T-cell (primary cell): Measurements from ENCODE around the gene SLIT3. TPM values are rescaled to one million over a fixed set of nuclear protein-coding genes. Genes with fewer than 3 reads are reported as not detected.

Experiments
- ATAC-seq, 4 experiments: fragments of 200-7000 bp in 3 of 4; fragments of 150-1000 bp in 1 of 4; cut with Tn5 transposase; replicated peaks in 1 of 4; 1 replicate in 3 of 4; 2 replicates in 1 of 4; pipeline ENCODE4 v1.10.0; 2021; ENCODE audit warnings: moderate library complexity in 3 of 4, mild to moderate bottlenecking in 2 of 4, moderate number of reproducible peaks in 1 of 4
- CTCF ChIA-PET, 2 donors: fragments of 300-600 bp; sonication (Branson Sonifier 250); formaldehyde crosslinking; loops; one replicate each; lab custom pipeline; 2022; ENCODE audit warnings: antibody characterized with exemption in 2 of 2; lab: Charles Lee
- POLR2A ChIA-PET, 2 donors: fragments of 300-600 bp; sonication (Branson Sonifier 250); formaldehyde crosslinking; loops; one replicate each; lab custom pipeline; 2022; ENCODE audit warnings: antibody characterized with exemption in 2 of 2; lab: Charles Lee
- DNase-seq, 35 experiments: peaks; one replicate each; pipeline versions ENCODE4 v3.0.0 to v3.0.0-alpha.2; 2013 to 2023
- H3K27ac ChIP-seq: one replicate; pipeline ENCODE4 v1.5.1; 2013; ENCODE audit warnings: low read length
- H3K27me3 ChIP-seq, 2 experiments: replicated peaks in 1 of 2; 1 replicate in 1 of 2; 2 replicates in 1 of 2; pipeline versions ENCODE4 v1.6.1 to v1.7.0; 2013; ENCODE audit warnings: low read length in 1 of 2, mixed read lengths in 1 of 2; ENCODE audit not compliant: control insufficient read depth in 2 of 2, insufficient read depth in 2 of 2; ENCODE audit errors: extremely low read depth in 1 of 2
- H3K36me3 ChIP-seq, 2 donors: 1 replicate in 1 of 2; 2 replicates in 1 of 2; pipeline versions ENCODE4 v1.6.1 to v1.7.0; 2013; ENCODE audit warnings: low read length in 1 of 2; ENCODE audit not compliant: control insufficient read depth in 2 of 2, insufficient read depth in 1 of 2; ENCODE audit errors: extremely low read depth in 1 of 2
- H3K4me1 ChIP-seq, 2 experiments: 1 replicate in 1 of 2; 2 replicates in 1 of 2; pipeline versions ENCODE4 v1.6.1 to v1.7.0; 2013; ENCODE audit warnings: low read length in 2 of 2, mixed read lengths in 1 of 2; ENCODE audit not compliant: insufficient read depth in 2 of 2, control insufficient read depth in 1 of 2; ENCODE audit errors: extremely low read depth in 1 of 2
- H3K4me3 ChIP-seq, 2 donors: 1 replicate in 1 of 2; 2 replicates in 1 of 2; pipeline versions ENCODE4 v1.5.1 to v1.7.0; 2013; ENCODE audit warnings: mild to moderate bottlenecking in 2 of 2, low read length in 1 of 2, moderate library complexity in 1 of 2; ENCODE audit not compliant: control insufficient read depth in 1 of 2; ENCODE audit errors: extremely low read depth in 1 of 2
- H3K9me3 ChIP-seq: 2 replicates; pipeline ENCODE4 v1.7.0; 2013
- H3K27ac Mint-ChIP-seq, 2 donors: one replicate each; pipeline ENCODE4 v1.8.0; 2020 to 2021; ENCODE audit warnings: mild to moderate bottlenecking in 2 of 2, mixed read lengths in 2 of 2
- H3K27me3 Mint-ChIP-seq, 2 donors: one replicate each; pipeline ENCODE4 v1.8.0; 2021 to 2022; ENCODE audit warnings: mixed read lengths in 2 of 2
- H3K36me3 Mint-ChIP-seq: one replicate; pipeline ENCODE4 v1.8.0; 2021; ENCODE audit warnings: mixed read lengths
- H3K4me1 Mint-ChIP-seq, 3 donors: one replicate each; pipeline ENCODE4 v1.8.0; 2020 to 2022; ENCODE audit warnings: mixed read lengths in 3 of 3, mild to moderate bottlenecking in 1 of 3
- H3K4me3 Mint-ChIP-seq, 3 donors: one replicate each; pipeline ENCODE4 v1.8.0; 2020 to 2022; ENCODE audit warnings: mild to moderate bottlenecking in 3 of 3, mixed read lengths in 3 of 3, moderate library complexity in 3 of 3
- H3K9me3 Mint-ChIP-seq, 3 donors: one replicate each; pipeline ENCODE4 v1.8.0; 2020 to 2022; ENCODE audit warnings: mixed read lengths in 3 of 3
- WGBS: methylation state at CpG from one replicate; pipeline ENCODE4 v1.1.5; 2013; ENCODE audit warnings: missing lambda C conversion rate; ENCODE audit not compliant: insufficient coverage; 5-methylcytosine and 5-hydroxymethylcytosine counted together
- total RNA-seq, 35 experiments: library from RNA in 6 of 35; stranded (reverse) in 6 of 35; fragments of 120-200 nt in 1 of 35; gene quantifications; one replicate each; pipeline versions ENCODE4 v1.2.1 to v1.2.4 and lab custom pipeline; 2013 to 2026

SLIT3 gene
- total RNA-seq, 5 donors from 2014 or later (not counting 1 experiment from before 2014, with no cell fraction given): 0.13 to 0.32 (median 0.13) TPM; not detected in 2

DNA sequence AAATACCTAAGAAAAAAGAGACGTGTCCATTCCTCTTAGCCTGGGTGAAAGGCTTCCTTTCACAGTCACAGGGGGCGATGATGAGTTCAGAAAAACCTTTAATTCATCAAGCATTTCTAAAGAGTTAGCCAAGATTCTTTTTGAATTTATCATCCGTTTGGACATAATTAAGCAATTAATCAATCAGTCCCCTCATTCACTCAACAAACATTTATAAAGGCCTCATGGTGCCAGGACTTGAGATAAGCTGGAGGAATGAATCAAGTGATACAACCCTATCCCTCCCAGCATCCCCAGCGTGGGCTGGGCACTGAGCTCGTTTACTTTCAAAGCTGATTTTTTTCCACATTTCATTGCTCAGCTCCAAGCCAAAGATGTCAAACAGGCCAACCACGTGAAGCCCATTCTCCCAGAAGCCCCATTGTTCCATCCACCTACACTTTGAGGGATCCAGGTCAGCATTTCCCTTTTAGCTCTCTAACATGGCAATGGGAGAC, 140.5 kb downstream of the SLIT3 start:
- Histone ChIP-seq H3K4me3 (no peak overlapping the region), H3K9me3 (no peaks in the 10 kb centered on the region), H3K27ac (no peak overlapping the region), H3K4me1 (no peaks in the 10 kb centered on the region), H3K36me3 (no peaks in the 10 kb centered on the region), H3K27me3 (no peaks in the 10 kb centered on the region)
- ChIA-PET CTCF (no interaction called here), POLR2A (no interaction called here)
- Mint-ChIP-seq H3K27me3 (no peaks in the 10 kb centered on the region), H3K9me3 (peaks cover 0 to 30% (median 6%) of the 10 kb centered on the region in 3 donors), H3K27ac (no peak overlapping the region), H3K4me3 (no peak overlapping the region), H3K36me3 (no peaks in the 10 kb centered on the region), H3K4me1 (no peaks in the 10 kb centered on the region)
- WGBS: 100% methylated on average over 1 of the region's 6 CpGs
- DNase-seq (no peak), ATAC-seq (no peak)

DNA sequence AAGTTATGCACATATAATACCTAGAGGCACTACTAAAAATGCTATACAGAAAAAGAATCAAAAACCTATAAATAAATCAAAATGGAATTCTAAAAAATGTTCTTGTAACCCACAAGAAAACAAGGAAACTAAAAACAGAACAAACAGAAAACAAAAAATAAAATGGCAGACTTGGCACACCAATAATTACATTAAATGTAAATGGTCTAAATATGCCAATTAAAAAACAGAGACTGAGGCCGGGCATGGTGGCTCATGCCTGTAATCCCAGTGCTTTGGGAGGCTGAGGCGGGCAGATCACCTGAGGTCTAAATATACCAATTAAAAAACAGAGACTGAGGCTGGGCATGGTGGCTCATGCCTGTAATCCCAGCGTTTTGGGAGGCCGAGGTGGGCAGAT, 142.2 kb downstream of the SLIT3 start:
- POLR2A ChIA-PET: no interaction called here
- H3K4me1 Mint-ChIP-seq: no peaks in the 10 kb centered on the region
- CTCF ChIA-PET: no interaction called here
- no peak for DNase-seq
- peaks cover 0 to 30% (median 6%) of the 10 kb centered on the region in 3 donors for H3K9me3 Mint-ChIP-seq
- H3K27me3 ChIP-seq: no peaks in the 10 kb centered on the region
- no peak for ATAC-seq
- H3K4me1 ChIP-seq: no peaks in the 10 kb centered on the region
- H3K4me3 Mint-ChIP-seq: no peak overlapping the region
- H3K4me3 ChIP-seq: no peak overlapping the region
- H3K27ac ChIP-seq: no peak overlapping the region
- WGBS: 100% methylated on average over 3 of the region's 4 CpGs
- H3K36me3 ChIP-seq: no peaks in the 10 kb centered on the region
- H3K9me3 ChIP-seq: no peaks in the 10 kb centered on the region
- H3K36me3 Mint-ChIP-seq: no peaks in the 10 kb centered on the region
- no peak overlapping the region for H3K27ac Mint-ChIP-seq
- peaks cover 0 to 4% of the 10 kb centered on the region in 2 donors for H3K27me3 Mint-ChIP-seq

DNA sequence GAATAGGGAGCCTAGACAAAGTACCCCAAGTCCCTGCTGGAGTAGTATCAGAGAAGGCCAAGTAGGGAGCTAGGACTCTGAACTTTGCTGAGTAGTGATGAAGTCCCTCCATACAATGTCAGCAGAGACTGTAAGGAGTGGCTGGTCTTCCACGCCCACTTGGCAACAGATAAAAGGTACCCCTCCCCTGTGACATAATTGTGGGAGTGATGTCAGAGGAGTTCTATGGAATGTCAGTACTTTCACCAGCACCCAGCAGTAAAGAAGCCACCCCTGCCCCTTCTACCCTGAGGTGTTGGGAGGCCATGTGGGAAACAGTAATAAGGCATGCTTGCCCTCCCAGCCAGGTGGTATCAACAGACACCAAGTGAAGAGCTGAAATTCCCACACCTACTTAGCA, 143.9 kb downstream of the SLIT3 start:
- no peak overlapping the region for H3K27ac Mint-ChIP-seq
- H3K27me3 ChIP-seq: no peaks in the 10 kb centered on the region
- H3K4me1 ChIP-seq: no peaks in the 10 kb centered on the region
- H3K9me3 Mint-ChIP-seq: peaks cover 0 to 30% (median 6%) of the 10 kb centered on the region in 3 donors
- no peak overlapping the region for H3K27ac ChIP-seq
- H3K36me3 Mint-ChIP-seq: no peaks in the 10 kb centered on the region
- DNase-seq (no peak), ATAC-seq (no peak)
- CTCF ChIA-PET: no interaction called here
- peaks cover 0 to 4% of the 10 kb centered on the region in 2 donors for H3K27me3 Mint-ChIP-seq
- no peaks in the 10 kb centered on the region for H3K4me1 Mint-ChIP-seq
- H3K4me3 Mint-ChIP-seq: no peak overlapping the region
- H3K4me3 ChIP-seq: no peak overlapping the region
- POLR2A ChIA-PET: no interaction called here
- no CpG with 5 or more reads among the region's 1 CpG for WGBS
- H3K36me3 ChIP-seq: no peaks in the 10 kb centered on the region
- no peaks in the 10 kb centered on the region for H3K9me3 ChIP-seq

DNA sequence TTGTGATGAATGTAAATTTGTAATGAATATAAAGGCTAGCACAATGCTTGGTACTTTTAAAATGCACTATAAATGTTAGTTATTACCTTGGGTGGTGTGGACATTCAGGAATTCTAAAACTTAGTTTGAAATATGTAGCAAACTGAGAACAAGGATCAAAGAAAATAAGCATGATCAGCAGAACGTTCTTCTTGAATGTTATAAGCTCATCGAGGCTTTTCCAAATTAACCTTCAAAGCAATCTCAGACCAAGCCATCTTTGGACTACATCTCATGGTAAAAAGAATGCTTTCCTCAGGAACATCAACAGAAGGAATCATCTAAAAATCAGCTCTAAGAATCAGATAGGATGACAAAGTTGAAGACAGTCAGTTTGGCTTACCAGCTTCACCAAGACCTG, 146.3 kb downstream of the SLIT3 start:
- Mint-ChIP-seq H3K4me3 (no peak overlapping the region), H3K4me1 (no peaks in the 10 kb centered on the region)
- POLR2A ChIA-PET: no interaction called here

DNA sequence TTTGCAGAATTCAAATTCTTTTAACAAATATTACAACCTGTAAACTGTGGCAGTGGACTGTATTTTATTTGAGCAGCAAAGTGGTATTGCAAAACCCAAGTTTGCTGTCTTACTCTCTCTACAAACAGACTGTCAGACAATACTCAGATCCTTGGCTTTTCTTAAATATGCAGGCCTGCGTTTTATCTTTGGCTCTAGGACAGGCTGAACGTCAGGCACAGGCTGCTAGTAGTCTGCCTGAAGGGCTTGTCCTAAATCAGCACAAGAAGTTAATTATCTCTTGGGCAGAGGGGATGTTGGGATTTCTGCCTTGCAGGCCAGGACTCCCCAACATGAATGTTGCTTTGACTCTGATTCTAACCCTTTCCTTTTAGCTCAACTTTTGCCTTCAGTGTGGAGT, 147.5 kb downstream of the SLIT3 start:
- CTCF ChIA-PET: no interaction called here
- 83% methylated on average over 1 of the region's 2 CpGs for WGBS
- no peak overlapping the region for H3K27ac Mint-ChIP-seq

More for the DNA sequence above, 146.3 kb downstream of the SLIT3 start:
- H3K27me3 Mint-ChIP-seq: peaks cover 0 to 4% of the 10 kb centered on the region in 2 donors
- Histone ChIP-seq H3K4me1 (no peaks in the 10 kb centered on the region), H3K27ac (no peak overlapping the region), H3K9me3 (no peaks in the 10 kb centered on the region), H3K4me3 (no peak overlapping the region), H3K27me3 (no peaks in the 10 kb centered on the region), H3K36me3 (no peaks in the 10 kb centered on the region)
- H3K9me3 Mint-ChIP-seq: peaks cover 0 to 22% (median 6%) of the 10 kb centered on the region in 3 donors
- CTCF ChIA-PET: no interaction called here
- no peak for DNase-seq
- H3K27ac Mint-ChIP-seq: no peak overlapping the region
- WGBS: no CpG with 5 or more reads among the region's 2 CpGs
- ATAC-seq: no peak
- H3K36me3 Mint-ChIP-seq: no peaks in the 10 kb centered on the region

DNA sequence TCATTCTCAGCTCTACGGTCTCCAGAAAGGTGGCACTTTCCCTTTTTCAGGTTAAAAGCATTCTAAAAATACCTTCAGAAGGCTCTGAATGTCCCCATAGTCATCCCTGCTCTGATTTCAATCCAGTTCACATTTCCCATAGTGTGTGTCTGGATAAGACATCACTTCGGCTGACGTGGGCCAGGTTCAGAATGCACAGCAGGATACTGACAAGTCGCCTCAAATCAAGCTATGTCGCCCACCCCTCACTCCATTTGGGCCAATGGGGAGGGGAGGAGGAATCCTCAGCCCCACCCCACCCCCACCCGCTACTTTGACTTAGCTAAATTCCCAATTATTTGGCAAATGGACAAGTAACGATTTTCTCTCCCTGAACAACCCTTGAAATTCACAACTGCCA, 148.0 kb downstream of the SLIT3 start:
- Histone ChIP-seq H3K27me3 (no peaks in the 10 kb centered on the region), H3K4me3 (no peak overlapping the region), H3K4me1 (no peaks in the 10 kb centered on the region), H3K27ac (no peak overlapping the region), H3K9me3 (no peaks in the 10 kb centered on the region), H3K36me3 (no peaks in the 10 kb centered on the region)
- no peaks in the 10 kb centered on the region for H3K36me3 Mint-ChIP-seq
- H3K4me1 Mint-ChIP-seq: no peaks in the 10 kb centered on the region
- no peak overlapping the region for H3K4me3 Mint-ChIP-seq
- H3K27ac Mint-ChIP-seq: no peak overlapping the region
- ATAC-seq (no peak), DNase-seq (no peak)
- H3K27me3 Mint-ChIP-seq: peaks cover 0 to 4% of the 10 kb centered on the region in 2 donors
- POLR2A ChIA-PET: no interaction called here
- peaks cover 0 to 8% (median 2%) of the 10 kb centered on the region in 3 donors for H3K9me3 Mint-ChIP-seq
- CTCF ChIA-PET: no interaction called here
- WGBS: 75% methylated on average over 1 of the region's 7 CpGs

More for the DNA sequence above, 147.5 kb downstream of the SLIT3 start:
- peaks cover 0 to 4% of the 10 kb centered on the region in 2 donors for H3K27me3 Mint-ChIP-seq
- Histone ChIP-seq H3K27me3 (no peaks in the 10 kb centered on the region), H3K4me3 (no peak overlapping the region), H3K36me3 (no peaks in the 10 kb centered on the region), H3K4me1 (no peaks in the 10 kb centered on the region), H3K9me3 (no peaks in the 10 kb centered on the region), H3K27ac (no peak overlapping the region)
- ATAC-seq (no peak), DNase-seq (no peak)
- no peak overlapping the region for H3K4me3 Mint-ChIP-seq
- peaks cover 0 to 12% (median 4%) of the 10 kb centered on the region in 3 donors for H3K9me3 Mint-ChIP-seq
- POLR2A ChIA-PET: no interaction called here
- H3K36me3 Mint-ChIP-seq: no peaks in the 10 kb centered on the region
- no peaks in the 10 kb centered on the region for H3K4me1 Mint-ChIP-seq

DNA sequence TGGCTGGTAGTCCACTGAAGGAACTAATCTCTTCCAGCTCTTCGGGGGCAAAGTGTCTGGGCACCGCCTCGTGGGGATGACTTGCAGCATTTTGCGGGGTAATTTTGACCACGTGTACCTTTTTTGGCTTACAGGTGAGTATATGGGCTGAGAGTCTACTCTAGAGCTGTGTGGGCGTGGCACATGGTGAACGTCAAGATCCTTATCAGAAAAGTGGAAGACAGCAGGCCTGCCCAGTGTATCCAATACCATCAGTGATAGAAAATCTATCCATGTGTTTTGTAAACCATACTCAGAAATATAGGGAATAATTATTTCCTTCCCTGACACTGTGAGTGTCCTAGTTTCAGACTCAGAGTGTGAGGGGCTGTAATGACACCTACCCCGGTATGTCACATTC, 148.5 kb downstream of the SLIT3 start:
- H3K36me3 ChIP-seq: no peaks in the 10 kb centered on the region
- H3K36me3 Mint-ChIP-seq: no peaks in the 10 kb centered on the region
- no peaks in the 10 kb centered on the region for H3K9me3 ChIP-seq
- DNase-seq (no peak), ATAC-seq (no peak)
- 100% methylated on average over 1 of the region's 8 CpGs for WGBS
- no peaks in the 10 kb centered on the region for H3K27me3 ChIP-seq
- no peaks in the 10 kb centered on the region for H3K4me1 ChIP-seq
- H3K4me3 Mint-ChIP-seq: no peak overlapping the region
- ChIA-PET POLR2A (no interaction called here), CTCF (no interaction called here)
- no peak overlapping the region for H3K27ac ChIP-seq
- no peaks in the 10 kb centered on the region for H3K4me1 Mint-ChIP-seq
- no peak overlapping the region for H3K27ac Mint-ChIP-seq
- peaks cover 0 to 3% (median 2%) of the 10 kb centered on the region in 3 donors for H3K9me3 Mint-ChIP-seq
- H3K4me3 ChIP-seq: no peak overlapping the region
- peaks cover 0 to 4% of the 10 kb centered on the region in 2 donors for H3K27me3 Mint-ChIP-seq
